GM19468 (cell line): ENCODE results near the gene SUPT20H.

Experiments
- ATAC-seq: cut with Tn5 transposase; IDR thresholded peaks from one replicate; pipeline ENCODE4 v1.9.1; 2021; ENCODE audit warnings: mild to moderate bottlenecking, moderate library complexity, moderate number of reproducible peaks; ENCODE audit not compliant: unreplicated experiment; ENCODE audit errors: extremely low read depth

SUPT20H gene

GRCh38 chr13:37011002-37011401 is 48.5 kb downstream of the SUPT20H start:
- ATAC-seq, result no peak

- no peak for ATAC-seq
Measured at GRCh38 chr13:37010424-37010823, 49.1 kb downstream of the SUPT20H start.

- no peak for ATAC-seq
Measured at GRCh38 chr13:37009692-37010091, 49.8 kb downstream of the SUPT20H start.

GRCh38 chr13:37001921-37002250 is 57.6 kb downstream of the SUPT20H start:
- no peak for ATAC-seq

GRCh38 chr13:36999054-36999714 is 60.3 kb downstream of the SUPT20H start, which contains the start of gene ALG5:
ALG5 (minus strand) TSS chr13:36999340; CDS start chr13:36999300, 40 bp downstream.
- peak; percentile 90 for ATAC-seq

- ATAC-seq, result no peak
Measured at GRCh38 chr13:36998624-36999041, 60.9 kb downstream of the SUPT20H start.

GRCh38 chr13:36997716-36998427 is 61.6 kb downstream of the SUPT20H start:
- no peak for ATAC-seq

GRCh38 chr13:36992362-36992761 is 67.1 kb downstream of the SUPT20H start:
- ATAC-seq, result no peak

GRCh38 chr13:36986462-36987240 is 72.8 kb downstream of the SUPT20H start:
- no peak for ATAC-seq

GRCh38 chr13:36981156-36981743 is 78.2 kb downstream of the SUPT20H start:
- no peak for ATAC-seq

- ATAC-seq, result no peak
Measured at GRCh38 chr13:36979361-36980050, 80.0 kb downstream of the SUPT20H start.

- no peak for ATAC-seq
Measured at GRCh38 chr13:36975172-36975571, 84.3 kb downstream of the SUPT20H start.

- peak; percentile 79 for ATAC-seq
Measured at GRCh38 chr13:36973621-36974295, 85.7 kb downstream of the SUPT20H start.

- ATAC-seq, result no peak
Measured at GRCh38 chr13:36973009-36973408, 86.5 kb downstream of the SUPT20H start.

- no peak for ATAC-seq
Measured at GRCh38 chr13:36966404-36966803, 93.1 kb downstream of the SUPT20H start.

- no peak for ATAC-seq
Measured at GRCh38 chr13:36965767-36966166, 93.7 kb downstream of the SUPT20H start.

- no peak for ATAC-seq
Measured at GRCh38 chr13:36959456-36960116, 99.9 kb downstream of the SUPT20H start.
